Stimulated activated CD4-positive, alpha-beta T cell treated with anti-CD3 and anti-CD28 coated beads, Interleukin-1b, Interleukin-23, amount 100 ng/mL, for 1 hour (primary cell): ENCODE data around the gene HCN2.
A peak's percentile ranks its signal among the peaks of the same experiment; 100 is the strongest.

ENCODE experiments used
- DNase-seq, 2 donors: peaks; one replicate each; pipeline ENCODE4 v3.0.0-alpha.2; 2020; ENCODE audit warnings: low read depth in 2 of 2

Gene HCN2

DNA sequence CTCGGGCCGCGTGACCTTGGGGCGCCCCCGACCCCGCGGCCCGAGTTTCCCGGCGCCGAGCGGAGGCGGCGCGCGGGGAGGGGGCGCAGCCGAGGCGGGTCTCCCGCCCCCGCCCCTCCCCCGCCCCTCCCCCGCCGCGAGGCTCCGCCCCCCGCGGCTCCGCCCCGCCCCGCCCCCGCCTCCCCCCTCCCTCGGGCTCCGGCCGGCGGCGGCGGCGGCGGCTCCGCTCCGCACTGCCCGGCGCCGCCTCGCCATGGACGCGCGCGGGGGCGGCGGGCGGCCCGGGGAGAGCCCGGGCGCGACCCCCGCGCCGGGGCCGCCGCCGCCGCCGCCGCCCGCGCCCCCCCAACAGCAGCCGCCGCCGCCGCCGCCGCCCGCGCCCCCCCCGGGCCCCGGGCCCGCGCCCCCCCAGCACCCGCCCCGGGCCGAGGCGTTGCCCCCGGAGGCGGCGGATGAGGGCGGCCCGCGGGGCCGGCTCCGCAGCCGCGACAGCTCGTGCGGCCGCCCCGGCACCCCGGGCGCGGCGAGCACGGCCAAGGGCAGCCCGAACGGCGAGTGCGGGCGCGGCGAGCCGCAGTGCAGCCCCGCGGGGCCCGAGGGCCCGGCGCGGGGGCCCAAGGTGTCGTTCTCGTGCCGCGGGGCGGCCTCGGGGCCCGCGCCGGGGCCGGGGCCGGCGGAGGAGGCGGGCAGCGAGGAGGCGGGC is at the start of gene HCN2:
TSS of gene HCN2 (plus strand) at position 189 of the 703 bp plus-strand sequence. CDS start at position 254, 65 bp downstream.
- DNase-seq, result no peak

DNA sequence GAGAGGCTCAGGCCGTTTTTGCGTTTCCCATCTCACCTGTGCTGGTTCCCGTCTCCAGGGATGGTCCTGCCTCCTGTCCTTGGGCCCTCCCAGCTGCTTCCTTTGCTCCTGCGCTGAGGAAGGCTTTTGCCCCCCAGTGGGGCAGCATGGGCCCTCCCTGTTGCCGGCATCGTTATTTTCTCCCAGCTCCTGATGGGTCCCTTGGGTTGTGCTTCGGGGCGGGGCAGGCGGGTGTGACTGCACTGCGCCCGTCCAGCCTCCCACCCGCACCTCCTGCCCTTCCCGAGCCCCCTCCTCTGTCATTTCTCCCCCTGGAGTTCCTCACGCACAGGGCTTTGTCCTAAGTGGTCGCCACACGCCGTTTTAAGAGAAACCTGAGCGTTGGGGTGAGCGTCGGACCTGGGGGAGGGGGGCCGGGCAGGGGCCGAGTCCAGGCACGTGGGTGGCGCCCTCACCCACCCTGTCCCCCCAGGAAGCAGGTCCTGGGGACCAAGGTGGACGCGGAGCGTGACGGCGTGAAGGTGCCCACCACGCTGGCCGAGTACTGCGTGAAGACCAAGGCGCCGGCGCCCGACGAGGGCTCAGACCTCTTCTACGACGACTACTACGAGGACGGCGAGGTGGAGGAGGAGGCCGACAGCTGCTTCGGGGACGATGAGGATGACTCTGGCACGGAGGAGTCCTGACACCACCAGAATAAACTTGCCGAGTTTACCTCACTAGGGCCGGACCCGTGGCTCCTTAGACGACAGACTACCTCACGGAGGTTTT is 48.6 kb upstream of the HCN2 start:
- DNase-seq, result no peak

DNA sequence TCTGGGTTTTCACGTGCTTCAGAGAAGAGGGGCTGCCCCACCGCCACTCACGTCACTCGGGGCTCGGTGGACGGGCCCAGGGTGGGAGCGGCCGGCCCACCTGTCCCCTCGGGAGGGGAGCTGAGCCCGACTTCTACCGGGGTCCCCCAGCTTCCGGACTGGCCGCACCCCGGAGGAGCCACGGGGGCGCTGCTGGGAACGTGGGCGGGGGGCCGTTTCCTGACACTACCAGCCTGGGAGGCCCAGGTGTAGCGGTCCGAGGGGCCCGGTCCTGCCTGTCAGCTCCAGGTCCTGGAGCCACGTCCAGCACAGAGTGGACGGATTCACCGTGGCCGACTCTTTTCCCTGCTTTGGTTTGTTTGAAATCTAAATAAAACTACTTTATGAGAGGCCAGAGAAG is 48.0 kb upstream of the HCN2 start:
- no peak for DNase-seq

DNA sequence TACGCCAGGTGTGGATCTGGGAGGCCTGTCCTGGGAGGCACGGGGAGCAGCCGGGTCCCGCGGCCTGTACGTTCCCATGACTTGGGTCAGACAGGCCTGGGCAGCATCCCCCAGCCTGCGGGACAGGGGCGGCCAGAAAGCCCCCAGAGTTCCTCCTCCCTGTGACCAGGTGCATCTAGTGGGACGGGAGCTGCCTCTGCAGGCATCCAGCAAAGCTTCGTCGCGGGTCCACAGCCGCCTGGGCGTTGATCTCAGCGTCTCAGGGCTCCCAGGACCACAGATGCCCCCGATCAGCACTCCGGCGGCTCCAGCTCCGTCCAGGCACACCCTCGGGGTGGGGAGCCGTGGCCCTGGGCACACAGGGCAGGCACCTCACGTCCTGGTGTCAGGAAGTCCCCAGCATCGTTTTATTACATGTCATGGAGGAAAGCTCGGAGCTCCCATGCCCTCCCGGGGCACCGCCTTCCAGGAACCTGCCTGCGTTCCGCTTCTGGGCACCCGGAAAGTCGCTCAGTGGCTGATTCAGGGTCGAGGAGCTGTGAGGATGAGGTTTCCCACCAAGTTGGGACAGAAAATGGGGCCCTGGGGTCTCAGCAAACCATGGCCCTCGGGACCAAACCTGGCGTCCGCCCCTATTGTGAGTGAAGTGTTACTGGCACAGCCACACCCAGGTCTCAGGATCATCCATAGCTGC is 47.4 kb upstream of the HCN2 start:
- no peak for DNase-seq

DNA sequence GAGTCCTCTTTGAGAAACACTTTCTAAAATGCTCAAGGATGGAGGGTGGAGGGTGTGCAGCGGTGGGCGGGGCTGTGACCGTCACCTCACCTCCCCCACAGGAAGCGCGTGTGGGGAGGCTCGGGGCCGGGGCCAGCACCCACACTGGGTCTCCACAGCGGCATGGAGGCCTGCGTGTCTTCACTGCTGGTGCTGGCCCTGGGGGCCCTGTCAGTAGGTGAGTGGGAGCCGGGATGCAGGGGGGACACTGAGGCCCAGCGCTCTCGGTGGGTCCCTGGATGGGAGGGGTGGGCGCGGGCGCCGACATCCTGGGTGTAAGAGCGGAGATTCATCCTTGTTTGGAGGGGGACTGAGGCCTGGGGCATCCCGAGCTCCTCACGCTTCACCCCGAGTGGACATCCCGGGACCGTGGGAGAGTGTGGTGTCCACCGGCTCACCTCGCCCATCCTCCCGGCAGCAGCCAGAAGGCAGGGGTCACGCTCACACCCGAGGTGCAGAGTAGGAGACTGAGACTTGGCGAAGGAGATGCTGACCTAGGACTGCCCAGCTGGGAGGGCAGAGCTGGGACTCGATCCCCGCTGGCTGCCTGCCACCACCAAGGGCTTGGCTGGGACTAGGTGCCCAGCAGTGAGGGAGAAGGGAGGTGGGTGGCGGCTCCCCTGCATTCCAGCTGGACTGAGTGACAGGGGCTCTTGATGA is 45.6 kb upstream of the HCN2 start, which contains the start of gene GZMM:
TSS of gene GZMM (plus strand) at position 144 of the 699 bp plus-strand sequence. CDS start at position 163, 19 bp downstream.
- peak; percentile 46 to 50 for DNase-seq

DNA sequence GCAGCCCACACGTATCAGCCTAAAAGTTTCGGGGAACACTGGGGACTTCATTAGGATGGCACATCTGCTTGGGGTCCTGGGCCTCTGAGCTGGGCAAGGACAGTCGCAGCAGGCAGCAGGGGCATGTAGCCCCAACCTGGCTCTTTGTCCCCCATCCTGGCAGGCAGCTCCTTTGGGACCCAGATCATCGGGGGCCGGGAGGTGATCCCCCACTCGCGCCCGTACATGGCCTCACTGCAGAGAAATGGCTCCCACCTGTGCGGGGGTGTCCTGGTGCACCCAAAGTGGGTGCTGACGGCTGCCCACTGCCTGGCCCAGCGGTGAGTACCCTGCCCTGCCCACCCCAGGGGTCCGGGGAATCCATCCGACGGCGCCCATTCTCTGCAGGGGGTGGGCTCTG is 42.6 kb upstream of the HCN2 start:
- DNase-seq, result no peak

DNA sequence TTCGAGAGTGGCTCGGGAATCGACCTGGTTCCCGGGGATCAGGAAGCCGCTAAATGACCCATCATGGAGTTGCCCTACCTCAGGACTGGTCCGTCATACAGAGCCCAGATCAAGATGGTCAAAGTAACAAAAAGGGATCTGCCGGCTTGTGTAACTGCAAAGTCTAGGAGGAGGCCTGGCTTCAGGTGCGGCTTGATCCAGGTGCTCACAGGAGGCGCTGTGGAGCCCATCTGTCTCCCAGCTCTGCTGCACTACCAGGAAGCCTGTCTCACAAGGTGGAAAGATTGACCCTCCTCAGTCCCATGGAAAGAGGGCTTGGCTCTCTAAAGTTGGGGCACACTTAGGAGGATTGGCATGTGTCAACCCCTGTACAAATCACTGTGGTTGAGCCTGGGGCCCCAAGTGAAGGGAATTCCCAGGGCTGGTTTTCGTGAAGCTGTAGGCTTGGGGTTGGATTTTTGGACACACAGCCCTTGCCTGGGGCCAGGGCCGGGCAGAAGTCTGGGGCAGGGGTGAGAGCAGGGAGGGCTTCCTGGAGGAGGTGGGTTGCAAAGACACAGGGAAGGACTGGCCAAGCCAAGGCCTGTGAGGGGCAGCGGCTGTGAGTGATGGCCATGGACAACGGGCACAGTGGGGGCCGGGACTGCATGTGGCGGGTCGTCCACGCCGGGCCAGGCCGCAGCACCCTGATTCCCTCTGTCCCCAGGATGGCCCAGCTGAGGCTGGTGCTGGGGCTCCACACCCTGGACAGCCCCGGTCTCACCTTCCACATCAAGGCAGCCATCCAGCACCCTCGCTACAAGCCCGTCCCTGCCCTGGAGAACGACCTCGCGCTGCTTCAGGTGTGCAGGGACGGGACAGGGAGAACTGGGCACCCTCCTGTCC is 41.6 kb upstream of the HCN2 start:
- no peak for DNase-seq

DNA sequence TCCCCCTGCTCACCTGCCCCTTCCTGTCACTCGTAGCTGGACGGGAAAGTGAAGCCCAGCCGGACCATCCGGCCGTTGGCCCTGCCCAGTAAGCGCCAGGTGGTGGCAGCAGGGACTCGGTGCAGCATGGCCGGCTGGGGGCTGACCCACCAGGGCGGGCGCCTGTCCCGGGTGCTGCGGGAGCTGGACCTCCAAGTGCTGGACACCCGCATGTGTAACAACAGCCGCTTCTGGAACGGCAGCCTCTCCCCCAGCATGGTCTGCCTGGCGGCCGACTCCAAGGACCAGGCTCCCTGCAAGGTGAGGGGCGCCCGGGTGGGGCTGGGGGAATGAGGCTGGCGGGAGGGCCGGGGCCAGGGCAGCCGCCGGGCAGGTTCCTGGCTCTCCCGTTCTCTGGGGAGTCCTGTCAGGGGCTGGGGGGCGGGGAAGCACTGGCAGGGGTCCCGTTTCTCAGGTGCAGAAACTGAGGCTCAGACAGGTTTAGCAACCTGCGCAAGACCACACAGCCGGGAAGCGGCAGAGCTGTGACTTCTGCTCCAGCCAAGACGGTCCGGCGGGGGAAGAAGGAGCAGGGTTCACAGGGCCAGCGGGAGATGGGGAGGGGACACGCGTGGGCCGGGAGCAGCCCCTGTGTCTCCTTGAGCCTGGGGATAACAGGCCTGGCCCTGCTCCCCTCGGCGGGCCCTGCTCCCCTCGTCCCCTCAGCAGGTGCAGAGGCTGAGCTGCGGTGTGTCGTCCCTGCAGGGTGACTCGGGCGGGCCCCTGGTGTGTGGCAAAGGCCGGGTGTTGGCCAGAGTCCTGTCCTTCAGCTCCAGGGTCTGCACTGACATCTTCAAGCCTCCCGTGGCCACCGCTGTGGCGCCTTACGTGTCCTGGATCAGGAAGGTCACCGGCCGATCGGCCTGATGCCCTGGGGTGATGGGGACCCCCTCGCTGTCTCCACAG is 40.5 kb upstream of the HCN2 start:
- no peak for DNase-seq

DNA sequence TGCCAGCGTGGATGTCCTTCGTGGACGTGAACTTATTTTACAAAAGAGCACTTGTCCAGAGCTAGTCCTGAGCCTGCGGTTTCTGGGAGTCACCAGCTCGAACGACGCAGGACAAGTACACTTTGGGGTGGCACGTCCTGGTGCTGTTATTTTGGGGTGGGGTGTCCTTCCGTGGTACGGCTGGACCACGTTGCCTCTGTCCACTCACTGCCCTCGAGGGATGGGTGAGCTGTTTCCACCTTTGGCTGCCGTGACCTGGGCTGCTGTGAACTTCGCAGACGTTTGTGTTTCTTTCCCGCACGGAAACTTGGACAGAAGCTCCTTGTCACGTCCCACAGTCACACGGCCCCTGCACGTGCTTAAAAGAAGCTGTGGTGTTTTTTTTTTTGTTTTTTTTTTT is 34.9 kb upstream of the HCN2 start:
- no peak for DNase-seq

DNA sequence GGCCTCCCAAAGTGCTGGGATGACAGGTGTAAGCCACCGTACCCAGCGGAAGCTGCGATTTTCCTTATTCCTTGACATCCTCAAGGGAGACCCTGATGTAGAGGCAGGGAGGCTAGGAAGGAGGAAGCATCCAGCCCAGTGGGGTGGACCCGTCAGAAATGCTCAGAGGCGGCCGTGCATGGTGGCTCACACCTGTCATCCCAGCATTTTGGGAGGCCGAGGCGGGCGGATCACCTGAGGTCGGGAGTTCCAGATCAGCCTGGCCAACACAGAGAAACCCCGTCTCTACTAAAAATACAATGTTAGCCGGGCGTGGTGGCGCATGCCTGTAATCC is 34.2 kb upstream of the HCN2 start:
- DNase-seq, result no peak

DNA sequence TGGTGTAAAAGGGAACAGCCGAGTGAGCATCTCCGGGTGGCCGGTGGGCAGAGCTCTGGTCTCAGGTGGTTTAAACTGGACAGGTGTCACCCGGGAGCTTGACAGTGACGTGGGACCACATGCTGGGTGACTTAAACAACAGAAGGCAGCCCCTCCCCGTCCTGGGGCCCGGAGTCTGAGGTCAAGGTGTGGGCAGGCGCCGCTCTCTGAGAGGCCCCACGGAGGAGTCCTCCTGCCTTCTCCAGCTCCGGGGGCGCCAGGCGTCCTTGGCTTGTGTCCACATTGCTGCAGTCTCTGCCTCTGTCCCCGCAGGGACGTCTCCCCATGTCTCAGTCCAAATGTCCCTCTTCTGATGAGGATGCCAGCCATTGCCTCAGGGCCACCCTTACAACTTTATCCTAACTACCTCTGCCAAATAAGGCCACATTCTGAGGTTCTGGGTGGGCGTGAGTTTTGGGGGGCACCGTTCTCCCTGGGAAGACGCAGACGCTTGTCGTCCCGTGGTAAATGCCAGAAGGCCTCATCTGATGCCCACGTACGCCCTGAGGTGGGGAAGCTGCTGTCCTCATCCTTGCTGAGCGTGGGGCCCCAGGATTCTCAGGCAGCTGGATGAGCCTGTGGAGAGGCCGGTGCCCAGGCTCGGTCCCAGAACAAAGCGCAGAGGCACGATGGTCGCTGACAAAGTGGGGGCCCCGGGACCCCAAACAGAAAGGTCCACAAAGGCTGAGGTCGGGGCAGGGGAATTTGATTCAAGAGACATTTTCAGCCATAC is 32.9 kb upstream of the HCN2 start:
- DNase-seq, result no peak

DNA sequence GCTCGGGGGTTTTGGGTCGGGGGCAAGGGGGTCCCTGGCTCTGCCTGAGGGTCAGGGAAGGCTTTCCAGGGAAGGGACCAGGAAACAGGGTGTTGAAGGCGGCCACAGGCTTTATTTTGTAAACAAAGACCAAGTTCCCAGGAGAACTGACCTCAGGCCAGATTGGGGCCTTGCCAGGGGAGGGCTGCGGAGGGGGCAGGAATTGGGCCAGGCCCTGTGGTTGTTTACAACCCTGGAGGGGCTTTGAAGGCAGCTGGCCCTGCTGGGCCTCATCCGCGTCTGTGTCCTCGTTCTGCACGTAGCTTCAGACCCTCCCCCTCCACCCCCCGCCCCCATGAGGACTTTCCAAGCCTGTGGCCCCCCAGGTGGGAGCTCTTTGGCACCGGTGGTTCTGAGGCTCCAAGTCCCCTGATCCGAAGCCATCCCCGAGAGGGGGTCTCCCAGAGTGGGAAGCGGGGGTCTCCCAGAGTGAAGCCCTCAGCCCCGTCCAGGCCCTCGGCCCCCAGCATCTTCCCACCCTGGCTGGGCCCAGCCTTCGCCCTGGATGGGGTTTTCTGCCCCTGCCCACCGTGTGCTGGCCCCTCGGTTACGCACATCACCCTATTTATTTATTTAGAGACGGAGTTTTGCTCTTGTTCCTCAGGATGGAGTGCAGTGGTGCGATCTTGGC is 30.8 kb upstream of the HCN2 start:
- no peak for DNase-seq

DNA sequence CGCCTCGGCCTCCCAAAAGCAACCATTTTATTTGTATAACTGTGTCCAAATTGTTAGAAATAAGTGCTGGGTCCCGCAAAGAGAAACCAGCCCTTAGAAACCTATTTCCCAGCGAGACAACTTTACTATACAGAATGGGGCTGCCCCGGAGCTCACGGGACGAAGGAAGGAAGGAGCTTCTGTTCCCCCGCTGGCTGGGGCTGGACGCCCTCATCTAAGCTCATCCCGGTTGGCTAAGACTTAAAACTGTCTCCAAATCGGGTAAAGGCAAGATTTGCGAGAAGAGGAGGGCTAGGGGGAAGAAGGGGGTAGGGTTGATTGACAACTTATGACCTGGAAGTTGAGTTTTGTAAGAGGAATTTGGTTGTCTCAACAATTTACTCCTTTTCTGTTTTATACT is 29.6 kb upstream of the HCN2 start:
- no peak for DNase-seq

DNA sequence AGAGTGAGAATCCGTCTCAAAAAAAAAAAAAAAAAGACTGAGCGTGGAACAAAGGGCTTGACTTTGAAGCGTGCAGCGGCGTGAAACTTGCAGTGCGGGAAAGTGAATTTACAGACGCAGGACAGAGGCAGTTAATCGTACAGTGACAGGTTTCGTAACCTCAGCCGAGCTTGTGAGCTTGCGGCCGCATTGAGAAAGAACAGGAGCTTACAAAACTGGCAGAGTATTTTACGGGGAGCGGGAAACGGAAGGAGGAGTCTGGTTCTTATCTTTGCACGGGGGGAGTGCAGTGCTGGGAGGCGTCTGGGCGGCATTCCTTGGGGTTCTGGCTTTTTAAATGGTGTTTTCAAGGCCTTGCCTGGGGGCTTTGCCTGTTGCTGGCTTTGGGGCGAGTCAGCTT is 23.3 kb upstream of the HCN2 start:
- no peak for DNase-seq

DNA sequence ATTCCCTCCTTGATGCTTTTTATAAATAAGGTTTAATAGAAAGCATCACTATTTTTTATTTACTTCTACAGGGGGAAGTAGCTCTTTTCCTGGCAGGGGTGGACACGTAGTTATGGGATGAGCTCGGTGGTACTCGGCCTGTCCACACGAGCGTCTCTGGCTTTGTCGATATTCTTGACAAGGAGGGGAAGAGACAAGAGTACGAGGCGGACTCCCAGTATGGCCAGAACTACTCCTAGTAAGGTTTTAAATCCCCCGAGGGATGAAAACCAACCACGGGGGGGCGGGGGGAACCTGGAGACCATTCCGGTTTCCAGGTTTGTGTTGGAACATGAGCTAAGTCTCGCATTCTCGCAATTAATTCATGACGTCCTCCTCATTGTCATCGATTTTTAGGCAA is 22.8 kb upstream of the HCN2 start:
- DNase-seq, result no peak

DNA sequence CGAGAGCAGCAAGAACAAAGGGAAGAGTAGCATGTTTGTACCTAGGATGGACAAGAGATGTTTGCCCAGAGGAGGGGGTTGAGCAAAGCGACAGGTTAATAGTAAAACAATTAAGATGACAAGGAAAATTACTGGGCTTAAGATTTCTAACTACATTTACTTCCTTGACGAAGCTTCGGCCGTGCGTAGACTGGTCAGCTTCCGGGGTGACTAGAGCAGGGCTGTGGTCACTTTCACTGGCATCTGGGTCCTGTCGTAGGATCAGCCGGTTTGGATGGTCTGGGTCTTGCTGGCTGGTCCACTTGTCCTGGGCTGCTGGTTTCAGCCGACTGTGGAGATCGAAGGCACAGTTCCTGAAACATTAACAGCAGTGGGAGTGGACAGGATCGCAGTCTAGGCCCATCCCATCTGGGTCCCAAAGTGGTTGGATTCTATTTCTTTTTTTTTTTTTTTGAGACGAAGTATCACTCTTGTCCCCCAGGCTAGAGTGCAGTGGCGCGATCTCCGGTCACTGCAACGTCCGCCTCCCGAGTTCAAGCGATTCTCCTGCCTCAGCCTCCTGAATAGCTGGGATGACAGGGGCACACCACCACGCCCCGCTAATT is 22.3 kb upstream of the HCN2 start:
- DNase-seq, result no peak

DNA sequence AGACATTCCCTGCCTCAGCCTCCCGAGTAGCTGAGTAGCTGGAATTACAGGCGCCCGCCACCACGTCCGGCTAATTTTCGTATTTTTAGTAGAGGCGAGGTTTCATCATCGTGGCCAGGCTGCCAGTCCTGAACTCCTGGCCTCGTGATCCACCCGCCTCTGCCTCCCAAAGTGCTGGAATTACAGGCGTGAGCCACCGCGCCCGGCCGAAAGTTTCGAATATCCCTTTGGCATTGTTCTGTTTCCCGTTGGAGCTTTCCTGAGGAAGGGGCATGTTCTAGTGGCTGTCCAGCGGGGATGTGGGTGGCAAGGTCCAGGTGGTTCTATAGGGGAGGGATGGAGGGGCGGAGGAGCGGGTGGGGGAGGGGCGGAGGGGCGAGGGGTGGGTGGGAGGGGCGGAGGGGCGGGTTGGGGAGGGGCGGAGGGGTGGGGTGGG is 19.4 kb upstream of the HCN2 start:
- no peak for DNase-seq

DNA sequence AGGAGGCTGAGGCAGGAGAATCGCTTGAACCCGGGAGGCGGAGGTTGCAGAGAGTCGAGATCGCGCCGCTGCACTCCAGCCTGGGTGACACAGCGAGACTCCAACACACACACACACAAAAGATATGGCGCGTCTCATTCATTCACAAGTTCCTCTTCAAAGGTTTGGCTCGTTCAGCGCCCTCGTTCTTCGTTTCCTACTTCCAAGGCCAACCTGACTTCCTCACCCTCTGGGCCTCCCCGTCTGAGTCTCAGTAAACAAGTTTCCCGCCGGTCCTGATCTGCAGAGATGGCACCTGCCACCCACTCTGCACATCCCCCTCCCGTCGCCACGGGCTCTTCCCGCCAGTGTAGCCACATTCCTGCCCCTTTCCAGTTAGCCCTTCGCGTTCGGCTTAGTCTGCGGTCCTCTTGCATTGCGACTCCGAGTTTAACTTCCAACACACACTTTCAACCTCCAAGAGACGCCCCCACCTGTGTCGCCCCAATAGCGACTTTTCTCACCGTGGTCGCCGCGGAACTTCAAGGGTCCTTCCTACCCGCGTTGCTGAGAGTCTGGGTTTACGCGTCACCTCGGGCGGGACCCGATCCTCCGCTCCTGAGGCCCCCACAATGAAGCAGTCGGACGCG is 18.6 kb upstream of the HCN2 start:
- DNase-seq, result no peak
